Panc1 (cell line): ENCODE data around the gene SLC9A9.

Source experiments
- POLR2AphosphoS5 ChIP-seq: IDR thresholded peaks from 2 replicates; pipeline ENCODE4 v1.6.1; 2012; ENCODE audit warnings: mild to moderate bottlenecking, low read depth, low read length, moderate library complexity
- SIN3A ChIP-seq: IDR thresholded peaks from 2 replicates; pipeline ENCODE4 v1.6.1; 2012; ENCODE audit warnings: low read depth, mild to moderate bottlenecking, low read length, moderate library complexity, borderline replicate concordance; ENCODE audit not compliant: insufficient read depth
- TF ChIP-seq, protein P1 (sequence below): fragments of 450-650 bp; IDR thresholded peaks from 2 replicates; pipeline ENCODE4 v1.5.1; 2017; ENCODE audit warnings: mild to moderate bottlenecking

DNA sequence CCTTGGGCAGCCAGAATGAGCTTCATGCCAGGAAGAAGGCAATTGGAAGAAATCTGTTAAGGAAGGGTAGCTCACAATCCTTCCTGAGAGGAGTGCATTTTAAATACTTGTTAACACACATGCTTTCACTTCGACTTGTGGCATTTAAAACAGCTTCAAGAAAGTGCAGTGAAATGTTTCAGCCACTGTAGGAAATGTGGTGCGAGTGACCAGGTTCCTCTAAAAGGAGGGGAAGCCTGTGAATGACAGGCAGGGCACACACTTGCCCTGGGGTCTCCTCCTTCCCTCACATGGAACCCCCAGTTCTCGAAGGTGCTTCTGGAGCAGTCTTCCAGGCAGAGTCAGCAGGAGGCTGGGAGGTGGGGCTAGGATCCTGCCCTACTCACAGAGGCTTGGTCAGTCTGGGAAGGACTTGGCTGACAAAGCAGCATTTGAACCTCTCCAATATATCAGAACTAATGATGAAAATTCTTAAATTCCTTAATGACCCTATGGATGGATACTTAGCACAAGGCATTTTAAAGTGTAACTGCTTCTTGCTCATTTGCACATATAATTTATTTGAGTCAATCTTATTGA, 370.1 kb downstream of the SLC9A9 start:
- TF ChIP-seq, protein P1, sequence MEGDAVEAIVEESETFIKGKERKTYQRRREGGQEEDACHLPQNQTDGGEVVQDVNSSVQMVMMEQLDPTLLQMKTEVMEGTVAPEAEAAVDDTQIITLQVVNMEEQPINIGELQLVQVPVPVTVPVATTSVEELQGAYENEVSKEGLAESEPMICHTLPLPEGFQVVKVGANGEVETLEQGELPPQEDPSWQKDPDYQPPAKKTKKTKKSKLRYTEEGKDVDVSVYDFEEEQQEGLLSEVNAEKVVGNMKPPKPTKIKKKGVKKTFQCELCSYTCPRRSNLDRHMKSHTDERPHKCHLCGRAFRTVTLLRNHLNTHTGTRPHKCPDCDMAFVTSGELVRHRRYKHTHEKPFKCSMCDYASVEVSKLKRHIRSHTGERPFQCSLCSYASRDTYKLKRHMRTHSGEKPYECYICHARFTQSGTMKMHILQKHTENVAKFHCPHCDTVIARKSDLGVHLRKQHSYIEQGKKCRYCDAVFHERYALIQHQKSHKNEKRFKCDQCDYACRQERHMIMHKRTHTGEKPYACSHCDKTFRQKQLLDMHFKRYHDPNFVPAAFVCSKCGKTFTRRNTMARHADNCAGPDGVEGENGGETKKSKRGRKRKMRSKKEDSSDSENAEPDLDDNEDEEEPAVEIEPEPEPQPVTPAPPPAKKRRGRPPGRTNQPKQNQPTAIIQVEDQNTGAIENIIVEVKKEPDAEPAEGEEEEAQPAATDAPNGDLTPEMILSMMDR = no peak
- TF ChIP-seq POLR2AphosphoS5 = no peak
- no peak for TF ChIP-seq SIN3A
